HG03469 (cell line): ENCODE measurements around the gene TDRD9.
A peak's percentile ranks its signal among the peaks of the same experiment; 100 is the strongest.

Experiments
- ATAC-seq: cut with Tn5 transposase; IDR thresholded peaks from one replicate; pipeline ENCODE4 v1.9.1; 2021; ENCODE audit warnings: mild to moderate bottlenecking, moderate library complexity, moderate number of reproducible peaks; ENCODE audit not compliant: unreplicated experiment

The TDRD9 gene

DNA sequence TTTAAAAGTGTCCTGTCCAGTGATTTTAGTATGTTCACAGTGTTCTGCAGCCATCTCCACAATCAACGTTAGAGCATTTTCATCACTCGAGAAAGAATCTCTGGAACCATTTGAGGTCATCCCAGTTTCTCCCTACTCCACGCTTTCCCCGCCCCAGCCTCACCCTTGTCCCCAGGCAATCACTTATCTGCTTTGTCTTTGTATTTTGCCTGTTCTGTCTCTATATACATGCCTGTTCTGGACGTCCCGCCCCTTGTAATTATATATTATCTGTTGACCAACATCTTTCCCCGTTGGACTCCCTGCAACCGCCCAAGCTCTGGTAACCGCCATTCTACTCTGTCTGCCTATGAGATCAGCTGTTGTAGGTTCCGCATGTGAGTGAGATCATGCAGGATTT is 135.7 kb downstream of the TDRD9 start:
- ATAC-seq, result no peak

DNA sequence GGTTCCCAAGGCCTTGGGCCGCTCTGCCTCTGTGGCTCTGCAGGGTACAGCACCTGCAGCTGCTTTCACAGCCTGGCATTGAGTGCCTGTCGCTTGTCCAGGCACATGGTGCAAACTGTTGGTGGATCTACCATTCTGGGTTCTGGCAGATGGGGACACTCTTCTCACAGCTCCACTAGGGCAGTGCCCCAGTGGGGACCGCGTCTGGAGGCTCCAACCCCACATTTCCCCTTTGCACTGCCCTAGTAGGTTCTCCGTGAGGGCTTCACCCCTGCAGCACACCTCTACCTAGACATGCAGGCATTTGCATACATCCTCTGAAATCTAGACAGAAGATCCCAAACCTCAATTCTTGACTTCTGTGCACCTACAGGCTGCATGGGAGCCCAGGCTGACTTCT is 138.0 kb downstream of the TDRD9 start:
- ATAC-seq, result no peak

DNA sequence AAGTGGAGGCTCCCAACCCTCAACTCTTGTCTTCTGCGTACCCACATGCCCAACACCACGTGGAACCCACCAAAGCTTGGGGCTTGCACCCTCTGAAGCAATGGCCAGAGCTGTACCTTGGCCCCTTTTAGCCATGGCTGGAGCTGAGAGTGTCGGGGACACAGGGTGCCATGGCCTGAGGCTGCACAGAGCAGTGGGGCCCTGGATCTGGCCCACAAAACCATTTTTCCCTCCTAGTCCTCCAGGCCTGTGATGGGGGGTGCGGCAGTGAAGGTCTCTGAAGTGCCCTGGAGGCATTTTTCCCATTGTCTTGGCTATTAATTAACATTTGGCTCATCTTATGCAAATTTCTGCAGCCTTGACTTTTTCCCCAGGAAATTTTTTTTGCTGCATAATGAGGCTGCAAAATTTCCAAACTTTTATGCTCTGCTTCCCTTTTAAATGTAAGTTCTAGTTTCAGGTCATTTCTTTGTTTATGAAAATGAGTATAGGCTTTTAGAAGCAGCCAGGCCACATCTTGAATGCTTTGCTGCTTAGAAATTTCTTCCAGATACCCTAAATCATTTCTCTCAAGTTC is 138.6 kb downstream of the TDRD9 start:
- no peak for ATAC-seq

DNA sequence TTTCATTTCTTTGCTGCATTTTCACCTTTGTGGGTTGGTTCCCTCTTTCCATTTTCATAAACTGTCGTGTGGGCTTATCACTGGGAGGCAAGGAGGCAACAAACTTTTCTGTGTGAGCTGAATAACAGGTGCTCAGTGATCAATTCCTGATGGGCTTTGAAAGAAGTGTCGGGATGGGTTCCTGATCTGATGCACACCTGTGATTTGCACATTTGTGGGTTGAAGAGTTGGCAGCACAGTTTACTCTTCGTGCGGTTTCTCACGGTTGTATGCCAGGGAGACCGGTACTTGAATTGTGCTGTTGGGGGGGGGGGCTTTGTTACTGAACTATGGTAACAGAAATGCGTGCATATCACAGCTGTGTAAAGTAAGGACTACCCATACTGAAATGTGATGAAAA is 141.3 kb downstream of the TDRD9 start:
- ATAC-seq, result no peak

DNA sequence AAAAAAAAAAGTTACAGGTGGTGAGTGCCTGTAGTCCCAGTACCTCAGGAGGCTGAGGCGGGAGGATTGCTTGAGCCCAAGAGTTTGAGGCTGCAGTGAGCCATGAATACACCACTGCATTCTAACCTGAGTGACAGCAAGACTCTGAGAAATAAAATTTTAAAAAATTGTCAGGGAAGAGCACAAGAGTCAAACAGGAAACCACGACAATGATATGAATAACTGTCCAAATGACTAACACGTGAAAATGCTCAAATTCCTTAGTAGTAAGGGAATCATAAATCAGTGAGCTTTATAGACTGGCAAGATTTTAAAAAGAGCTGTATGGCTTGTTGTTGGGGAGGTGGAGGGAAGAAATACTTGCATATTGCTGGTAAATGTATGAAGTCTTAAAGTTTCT is 144.3 kb downstream of the TDRD9 start:
- ATAC-seq, result no peak

GRCh38 chr14:104073764-104074163 is 145.5 kb downstream of the TDRD9 start:
- ATAC-seq, result no peak

DNA sequence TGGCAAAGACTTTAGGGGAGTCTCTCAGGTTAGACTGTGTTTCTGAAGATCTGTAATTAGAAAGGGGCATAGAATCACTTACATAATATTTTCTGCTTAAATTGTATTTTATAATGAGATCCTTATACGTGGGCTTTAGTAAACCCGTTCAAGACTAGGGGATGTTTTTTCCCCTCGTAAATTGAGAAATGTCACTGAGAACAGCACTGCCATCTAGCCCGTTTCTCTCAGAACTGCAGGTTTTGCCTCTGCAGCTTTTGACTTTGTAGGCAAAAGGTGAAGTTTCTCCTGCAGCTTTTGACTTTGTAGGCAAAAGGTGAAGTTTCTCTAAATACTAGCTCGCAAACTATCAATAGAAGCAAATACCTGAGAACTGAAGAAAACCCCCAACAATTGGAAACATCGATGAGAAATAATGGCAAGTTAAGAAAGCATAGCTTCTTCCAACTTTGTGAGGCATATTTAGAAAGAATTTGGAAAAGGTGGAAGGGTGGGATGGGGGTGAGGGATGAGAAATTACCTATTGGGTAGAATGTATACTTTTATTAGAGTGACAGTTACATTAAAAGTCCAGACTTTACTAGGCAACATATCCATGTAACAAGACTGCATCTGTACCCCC is 147.4 kb downstream of the TDRD9 start:
- ATAC-seq, result no peak

GRCh38 chr14:104076743-104077142 is 148.5 kb downstream of the TDRD9 start:
- ATAC-seq, result no peak

DNA sequence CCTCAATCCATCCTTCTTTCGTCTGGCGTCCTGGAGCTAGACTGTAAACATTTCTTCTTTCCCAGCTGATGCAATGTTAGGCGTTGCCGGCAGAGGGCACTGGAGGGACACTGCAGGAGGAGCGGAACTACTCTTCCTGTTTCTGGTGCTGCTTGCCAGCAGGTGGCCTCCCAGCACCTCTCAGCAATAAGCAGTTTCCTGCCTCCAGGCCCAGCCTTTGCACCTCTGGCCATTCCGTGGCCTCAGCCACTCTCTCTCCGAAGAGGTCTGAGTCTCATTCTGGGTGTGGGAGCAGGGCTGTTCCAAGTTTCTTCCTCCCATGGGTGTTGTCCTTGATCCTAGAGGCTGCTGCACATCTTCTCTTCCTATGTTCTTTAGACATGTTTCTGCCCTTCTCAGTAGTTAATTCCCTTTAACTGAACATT is 149.8 kb downstream of the TDRD9 start:
- ATAC-seq, result peak; percentile 91

GRCh38 chr14:104080376-104081260 is 152.4 kb downstream of the TDRD9 start:
- ATAC-seq, result no peak

- ATAC-seq, result no peak
Observed at GRCh38 chr14:104081261-104081835, 153.1 kb downstream of the TDRD9 start.

- no peak for ATAC-seq
Observed at GRCh38 chr14:104081951-104082464, 153.8 kb downstream of the TDRD9 start.

DNA sequence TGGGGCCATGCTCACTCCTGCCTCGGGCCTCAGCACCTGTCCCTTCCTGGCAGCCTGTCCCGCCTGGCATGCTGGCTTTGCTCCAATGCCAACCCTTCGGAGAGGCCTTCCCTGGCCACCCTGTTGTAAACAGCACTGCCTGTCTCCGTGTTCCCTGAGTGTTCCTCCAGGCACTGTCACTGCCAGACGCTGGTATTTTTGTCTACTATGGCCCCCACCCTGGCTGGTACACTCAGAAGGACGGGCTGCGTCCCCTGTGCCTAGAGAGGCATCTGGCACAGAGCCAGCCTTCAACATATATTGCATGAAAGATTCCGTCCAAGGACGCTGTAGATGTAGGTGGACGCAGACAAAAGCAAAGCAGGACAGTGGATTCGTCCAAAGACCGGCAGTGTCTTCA is 154.6 kb downstream of the TDRD9 start:
- no peak for ATAC-seq

DNA sequence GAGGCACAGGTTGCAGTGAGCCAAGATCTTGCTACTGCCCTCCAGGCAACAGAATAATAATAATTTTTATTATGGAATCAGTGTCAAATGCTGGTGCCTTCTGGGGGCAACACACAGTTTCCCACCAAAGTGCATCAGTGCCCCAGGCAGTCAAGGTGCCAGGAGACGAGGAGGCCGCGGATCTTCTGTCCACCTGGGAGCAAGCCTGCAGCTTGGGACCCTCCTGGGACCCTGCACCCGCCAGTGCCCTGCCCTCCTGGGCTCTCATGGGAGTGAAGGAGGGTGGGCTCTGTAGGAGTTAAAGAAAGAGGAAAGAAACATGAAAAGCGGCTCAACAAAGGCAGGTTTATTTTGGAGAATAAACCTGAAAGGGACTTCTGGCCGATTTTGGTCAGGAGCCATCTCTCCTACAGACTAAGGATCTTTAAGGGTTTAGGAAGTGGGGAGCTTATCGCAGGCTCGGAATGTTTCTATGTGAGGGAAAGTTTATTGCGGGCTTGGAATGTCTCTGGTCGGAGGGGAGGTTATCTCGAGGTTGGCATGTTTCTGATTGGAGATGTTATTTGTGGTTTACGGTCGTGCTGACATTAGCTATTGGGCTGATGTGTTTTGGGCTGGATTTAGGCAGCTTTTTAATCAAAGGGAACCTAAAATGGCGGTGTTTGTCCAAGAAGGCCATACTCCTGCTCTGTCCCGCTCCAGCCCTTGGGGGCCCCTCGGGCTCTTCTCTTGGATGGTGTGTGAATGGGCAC is 156.2 kb downstream of the TDRD9 start:
- ATAC-seq, result no peak

DNA sequence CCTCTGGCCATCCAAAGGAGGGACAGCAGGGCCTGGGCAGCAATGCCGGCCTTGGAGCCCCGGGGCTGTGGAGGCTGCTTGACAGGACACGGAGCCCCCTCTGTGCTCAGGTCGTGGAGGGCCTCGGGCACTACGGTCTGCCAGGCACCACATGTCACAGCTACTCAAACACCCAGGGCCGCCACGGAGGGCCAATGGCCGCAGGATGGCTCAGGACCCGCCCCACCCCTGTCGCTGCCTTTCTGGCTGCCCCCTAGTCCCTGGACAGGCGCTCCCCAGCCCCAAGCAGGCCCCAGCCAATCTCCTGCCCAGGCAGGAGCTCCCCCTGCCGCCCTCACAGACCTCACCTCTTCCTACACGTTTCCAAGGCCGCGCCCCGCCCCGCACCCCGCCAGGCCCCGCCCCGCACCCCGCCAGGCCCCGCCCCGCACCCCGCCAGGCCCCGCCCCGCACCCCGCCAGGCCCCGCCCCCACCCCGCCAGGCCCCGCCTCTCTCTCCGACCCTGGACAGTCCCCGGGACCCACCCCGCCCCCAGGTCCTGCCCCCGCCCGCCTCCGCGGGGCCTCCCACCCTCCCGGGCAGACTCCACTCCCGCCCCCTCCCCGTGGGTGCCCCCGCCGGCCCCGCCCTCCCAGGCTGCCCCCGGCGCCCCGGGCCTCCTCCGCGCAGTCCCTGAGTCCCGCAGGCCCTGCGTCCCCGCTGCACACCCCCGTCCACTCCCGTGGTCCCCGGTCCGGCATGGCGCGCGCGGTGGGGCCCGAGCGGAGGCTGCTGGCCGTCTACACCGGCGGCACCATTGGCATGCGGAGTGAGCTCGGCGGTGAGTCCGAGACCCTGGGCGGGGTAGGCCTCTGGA is 157.0 kb downstream of the TDRD9 start, which contains the start of gene ASPG:
TSS of gene ASPG (plus strand) at position 669 of the 857 bp plus-strand sequence. CDS start at position 740, 71 bp downstream.
- ATAC-seq, result no peak

GRCh38 chr14:104085889-104086201 is 157.6 kb downstream of the TDRD9 start:
- ATAC-seq, result no peak

GRCh38 chr14:104086210-104086660 is 158.0 kb downstream of the TDRD9 start:
- ATAC-seq, result no peak

GRCh38 chr14:104086661-104087461 is 158.6 kb downstream of the TDRD9 start:
- no peak for ATAC-seq

DNA sequence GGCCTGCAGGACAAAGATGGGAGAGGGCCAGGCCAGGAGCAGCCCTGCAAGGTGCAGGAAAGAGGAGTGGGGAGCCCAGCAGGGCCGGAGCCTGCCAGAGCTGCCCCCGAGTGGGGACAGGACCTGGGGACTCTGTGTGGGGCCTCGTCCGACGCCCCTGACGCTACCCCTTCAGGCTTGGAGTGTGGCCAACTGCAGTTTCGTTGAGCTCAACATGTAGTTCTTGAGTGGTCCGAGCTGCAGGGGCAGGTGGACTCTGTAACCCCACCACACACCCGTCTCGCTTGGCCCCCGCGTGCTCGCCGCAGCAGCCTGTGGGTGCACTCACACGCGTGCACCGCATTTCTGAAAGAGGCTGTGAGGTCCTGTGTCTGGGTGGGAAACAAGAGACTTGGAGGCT is 159.2 kb downstream of the TDRD9 start:
- no peak for ATAC-seq
